Calu3 (cell line): ENCODE data around the gene ZDHHC18. TPM values are rescaled to one million over a fixed set of nuclear protein-coding genes. Genes with fewer than 3 reads are reported as not detected.

Experiments used
- BruUV-seq: library from RNA; stranded (reverse); fragments of 400-500 nt; replicated peaks from 2 replicates; lab custom pipeline; 2021; lab: Mats Ljungman, UMichigan
- CTCF ChIA-PET: fragments of 300-600 bp; sonication (Branson Sonifier 250); formaldehyde crosslinking; loops from one replicate; lab custom pipeline; 2022; ENCODE audit warnings: antibody characterized with exemption; lab: Charles Lee
- DNase-seq: peaks from one replicate; pipeline ENCODE4 v3.0.0; 2022
- H3K27ac Mint-ChIP-seq: one replicate; pipeline ENCODE4 v1.8.0; 2022; ENCODE audit warnings: mixed read lengths; ENCODE audit not compliant: unreplicated experiment
- H3K27me3 Mint-ChIP-seq: one replicate; pipeline ENCODE4 v1.8.0; 2022; ENCODE audit warnings: mixed read lengths; ENCODE audit not compliant: unreplicated experiment
- H3K36me3 Mint-ChIP-seq: one replicate; pipeline ENCODE4 v1.8.0; 2022; ENCODE audit warnings: mild to moderate bottlenecking, moderate library complexity, mixed read lengths; ENCODE audit not compliant: insufficient read depth, unreplicated experiment
- H3K4me1 Mint-ChIP-seq: one replicate; pipeline ENCODE4 v1.8.0; 2022; ENCODE audit warnings: mild to moderate bottlenecking, low read depth, mixed read lengths; ENCODE audit not compliant: unreplicated experiment
- H3K4me3 Mint-ChIP-seq: one replicate; pipeline ENCODE4 v1.8.0; 2022; ENCODE audit warnings: mild to moderate bottlenecking, low read depth, moderate library complexity, mixed read lengths; ENCODE audit not compliant: unreplicated experiment
- H3K9me3 Mint-ChIP-seq: one replicate; pipeline ENCODE4 v1.8.0; 2022; ENCODE audit warnings: low read depth, mixed read lengths; ENCODE audit not compliant: unreplicated experiment
- CTCF ChIP-seq: fragments of 200-600 bp; IDR thresholded peaks from one replicate; pipeline ENCODE4 v1.8.0; 2022; ENCODE audit warnings: antibody characterized with exemption; ENCODE audit not compliant: unreplicated experiment
- intact Hi-C: fragments of 100-400 bp; cut with micrococcal nuclease; formaldehyde crosslinking; loops from one replicate; pipeline ENCODE4 v1.10.0; 2022; ENCODE audit not compliant: unreplicated experiment
- total RNA-seq: library from RNA; stranded (reverse); gene quantifications from 2 replicates; pipeline ENCODE4 v1.2.3, GENCODE V29; 2022

ZDHHC18 gene
- total RNA-seq, 1 experiment from 2014 or later: 21.8 TPM

GRCh38 chr1:26827106-26827604 is 667 bp downstream of the ZDHHC18 start:
- peaks cover 28% of the 10 kb centered on the region for H3K36me3 Mint-ChIP-seq
- DNase-seq: no peak
- H3K9me3 Mint-ChIP-seq: no peaks in the 10 kb centered on the region
- no TSS peak for BruUV-seq
- TF ChIP-seq CTCF: no peak
- intact Hi-C loops: no loop called here
- CTCF ChIA-PET: interaction anchor here (1.5 kb wide), 1 partner anchor 22 kb away, joined by 3 read pairs; no protein-coding TSS in a partner anchor
- peaks cover 44% of the 10 kb centered on the region for H3K4me1 Mint-ChIP-seq
- H3K27ac Mint-ChIP-seq: peak overlapping the region; percentile 63
- H3K4me3 Mint-ChIP-seq: peak overlapping the region; percentile 65
- no peaks in the 10 kb centered on the region for H3K27me3 Mint-ChIP-seq

- H3K36me3 Mint-ChIP-seq: peaks cover 28% of the 10 kb centered on the region
- intact Hi-C loops: no loop called here
- H3K9me3 Mint-ChIP-seq: no peaks in the 10 kb centered on the region
- H3K27ac Mint-ChIP-seq: peak overlapping the region; percentile 63
- TF ChIP-seq CTCF: no peak
- H3K4me3 Mint-ChIP-seq: peak overlapping the region; percentile 65
- H3K4me1 Mint-ChIP-seq: peaks cover 44% of the 10 kb centered on the region
- BruUV-seq: TSS peak; percentile 22
- DNase-seq: no peak
- H3K27me3 Mint-ChIP-seq: no peaks in the 10 kb centered on the region
- CTCF ChIA-PET: interaction anchor here (1.5 kb wide), 1 partner anchor 22 kb away, joined by 3 read pairs; no protein-coding TSS in a partner anchor
These were observed 1.2 kb downstream of the ZDHHC18 start for GRCh38 chr1:26827663-26828062.

DNA sequence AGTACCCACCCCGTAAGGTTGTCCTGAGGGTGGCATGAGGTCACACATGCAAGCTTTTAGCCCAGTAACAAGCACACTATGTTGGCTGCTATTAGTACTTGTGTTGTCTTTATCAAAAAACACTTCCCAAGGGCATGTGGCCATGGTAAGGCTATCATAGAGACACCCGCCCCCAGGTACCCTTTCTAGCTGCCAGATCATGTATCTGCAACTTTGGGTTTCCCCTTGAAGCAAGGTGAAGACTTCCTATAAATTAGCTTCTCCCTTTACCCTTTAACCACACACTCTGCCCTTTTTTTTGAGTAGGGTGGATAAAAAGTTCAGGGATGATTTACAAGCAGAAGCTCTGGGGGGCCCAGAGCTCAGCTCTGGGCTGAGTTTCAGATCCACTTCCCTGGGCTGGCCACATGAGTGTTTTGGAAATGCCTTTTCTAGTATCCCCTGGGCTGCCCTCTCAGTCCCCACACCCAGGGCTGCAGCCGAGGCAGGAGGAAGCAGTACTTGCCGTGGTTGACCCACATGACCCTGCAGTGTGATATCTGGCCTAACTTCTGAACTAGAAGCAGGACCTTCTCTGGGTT is 2.0 kb downstream of the ZDHHC18 start:
- no TSS peak for BruUV-seq
- no peak overlapping the region for H3K27ac Mint-ChIP-seq
- peak overlapping the region; percentile 65 for H3K4me3 Mint-ChIP-seq

GRCh38 chr1:26829184-26829911 is 2.9 kb downstream of the ZDHHC18 start:
- no peak for DNase-seq
- H3K27me3 Mint-ChIP-seq: no peaks in the 10 kb centered on the region
- no peak for TF ChIP-seq CTCF
- H3K4me1 Mint-ChIP-seq: peaks cover 44% of the 10 kb centered on the region
- H3K4me3 Mint-ChIP-seq: no peak overlapping the region
- peaks cover 28% of the 10 kb centered on the region for H3K36me3 Mint-ChIP-seq
- intact Hi-C loops: no loop called here
- H3K27ac Mint-ChIP-seq: no peak overlapping the region
- CTCF ChIA-PET: no interaction called here
- no TSS peak for BruUV-seq
- H3K9me3 Mint-ChIP-seq: no peaks in the 10 kb centered on the region

More for the DNA sequence above, 2.0 kb downstream of the ZDHHC18 start:
- Mint-ChIP-seq H3K36me3 (peaks cover 28% of the 10 kb centered on the region), H3K4me1 (peaks cover 44% of the 10 kb centered on the region), H3K9me3 (no peaks in the 10 kb centered on the region), H3K27me3 (no peaks in the 10 kb centered on the region)
- CTCF ChIA-PET: interaction anchor here (1.5 kb wide), 1 partner anchor 21 kb away, joined by 3 read pairs; no protein-coding TSS in a partner anchor
- TF ChIP-seq CTCF: no peak
- intact Hi-C loops: no loop called here
- DNase-seq: no peak
